ENCODE data around the gene DDI2.
A peak's percentile ranks its signal among the peaks of the same experiment; 100 is the strongest.
"Not testable (repeated sequence)": the region's sequence is repeated elsewhere in the genome, so short reads cannot be mapped to it uniquely, and the experiment has no call there.

The DDI2 gene

DNA sequence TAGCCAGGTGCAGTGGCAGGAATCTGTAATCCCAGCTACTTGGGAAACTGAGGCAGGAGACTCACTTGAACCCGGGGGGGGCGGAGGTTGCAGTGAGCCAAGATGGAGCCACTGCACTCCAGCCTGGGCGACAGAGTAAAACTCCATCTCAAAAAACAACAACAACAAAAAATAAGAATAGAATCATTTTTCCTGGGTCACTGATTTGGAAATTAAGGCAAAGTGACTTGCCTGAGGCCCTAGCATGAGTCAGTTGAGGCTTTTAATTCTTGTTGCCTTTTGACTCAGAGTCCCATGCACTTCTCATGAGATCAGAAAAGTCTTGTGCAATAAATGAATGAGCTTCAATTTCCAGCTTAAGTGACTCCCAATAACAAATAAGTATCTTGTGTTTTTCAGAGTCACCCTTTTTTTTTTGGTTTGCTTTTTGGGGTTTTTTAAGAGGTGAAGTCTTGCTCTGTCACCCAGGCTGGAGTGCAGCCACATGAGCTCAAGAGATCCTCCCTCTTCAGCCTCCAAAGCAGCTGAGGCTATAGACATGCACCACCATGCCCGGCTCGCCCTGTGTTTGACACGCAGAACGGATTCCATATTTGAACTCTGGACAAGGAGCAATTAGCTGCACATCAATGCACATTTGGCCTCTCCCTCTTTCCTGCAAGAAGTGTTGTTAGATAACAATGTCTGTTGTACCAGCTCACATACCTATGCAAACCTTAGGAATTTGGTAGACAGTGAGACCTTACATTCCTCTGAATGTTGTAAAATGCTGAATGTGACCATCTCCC, 63.5 kb downstream of the DDI2 start:
- peak; percentile 96 for DNase-seq

DNA sequence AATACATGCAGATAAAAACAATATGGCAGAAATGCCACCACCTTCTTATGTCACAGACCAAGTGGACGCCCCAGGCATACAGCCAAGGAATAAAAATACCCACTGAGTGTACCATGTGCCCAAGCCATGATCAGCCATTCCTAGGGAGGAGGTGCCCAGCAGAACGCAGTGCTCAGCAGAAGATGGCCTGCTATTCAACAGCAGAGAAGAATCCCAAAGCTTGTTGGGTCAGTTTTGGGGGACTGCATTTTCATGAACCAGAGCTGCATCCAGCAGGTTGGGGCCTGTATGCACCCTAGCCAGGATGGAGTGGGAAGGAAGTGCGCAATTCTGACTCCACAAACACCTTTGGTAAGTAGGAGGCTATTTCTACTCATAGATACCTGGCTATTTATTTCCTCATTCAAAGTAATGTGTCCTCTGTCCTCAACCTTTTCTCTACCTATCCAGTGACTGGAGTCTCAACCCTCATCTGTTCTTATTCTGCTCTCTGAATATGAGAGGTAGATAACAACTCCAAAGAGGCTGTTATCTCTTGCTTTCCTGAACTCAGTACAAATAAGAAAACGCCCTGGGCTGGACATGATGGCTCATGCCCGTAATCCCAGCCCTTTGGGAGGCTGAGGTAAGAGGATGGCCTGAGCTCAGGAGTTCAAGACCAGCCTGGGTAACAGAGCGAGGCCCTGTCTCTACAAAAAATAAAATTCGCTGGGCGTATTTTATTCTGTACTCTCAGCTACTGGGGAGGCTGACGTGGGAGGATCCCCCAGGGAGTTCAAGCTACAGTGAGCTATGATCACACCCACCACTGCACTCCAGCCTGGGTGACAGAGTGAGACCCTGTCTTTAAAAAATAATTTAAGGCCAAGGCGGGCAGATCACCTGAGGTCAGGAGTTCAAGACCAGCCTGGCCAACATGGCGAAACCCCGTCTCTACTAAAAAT, 64.4 kb downstream of the DDI2 start:
- DNase-seq: no peak

DNA sequence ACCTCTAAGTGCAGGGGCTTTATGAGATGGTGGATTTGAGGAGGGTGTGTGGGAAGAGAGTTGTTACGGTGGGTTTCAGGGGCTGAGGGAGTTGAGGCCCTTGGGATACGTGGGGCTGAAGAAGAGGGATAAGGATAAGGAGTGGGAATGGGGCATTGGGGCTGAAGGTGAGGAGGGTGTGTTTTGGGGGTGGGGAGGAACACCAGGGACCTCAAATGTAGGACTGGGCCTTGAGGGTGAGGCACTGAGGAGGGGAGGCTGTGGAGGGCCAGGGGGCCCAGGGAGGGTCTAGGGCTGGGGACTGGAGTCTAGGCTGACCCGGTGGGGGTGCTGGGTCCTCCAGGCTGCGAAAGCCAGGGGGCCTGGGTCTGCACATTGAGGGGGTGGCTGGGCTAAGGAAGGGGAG, 65.7 kb downstream of the DDI2 start:
- no peak for DNase-seq

DNA sequence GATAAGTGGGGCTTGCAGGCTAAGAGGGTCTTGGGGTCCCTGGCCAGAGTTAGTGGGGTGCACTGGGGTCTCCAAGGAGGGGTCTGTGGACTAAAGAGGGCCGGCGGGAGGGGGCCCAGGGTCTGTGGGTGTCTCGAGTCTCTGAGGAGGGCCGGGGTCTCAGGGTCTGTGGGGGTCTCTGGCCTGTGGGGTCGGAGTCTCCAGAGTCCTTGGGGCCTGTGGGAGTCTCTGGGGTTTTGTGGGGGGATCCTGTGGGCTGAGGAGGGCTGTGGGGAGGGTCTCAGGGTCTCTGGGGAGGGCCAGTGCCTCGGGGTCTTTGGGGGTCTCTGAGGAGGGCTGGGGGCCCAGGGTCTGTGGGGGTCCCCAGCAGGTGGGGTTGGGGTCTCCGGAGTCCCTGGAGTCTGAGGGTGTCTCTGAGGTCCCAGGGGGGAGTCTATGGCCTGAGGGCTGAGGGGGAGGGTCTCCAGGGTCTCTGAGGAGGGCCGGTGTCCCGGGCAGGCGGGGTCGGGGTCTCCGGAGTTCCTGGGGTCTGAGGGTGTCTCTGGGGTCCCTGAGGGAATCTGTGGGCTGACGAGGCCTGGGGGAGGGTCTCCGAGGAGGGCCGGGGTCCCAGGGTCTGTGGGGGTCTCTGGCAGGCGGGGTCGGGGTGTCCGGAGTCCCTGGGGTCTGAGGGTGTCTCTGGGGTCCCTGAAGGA, 66.2 kb downstream of the DDI2 start:
- no peak for DNase-seq

DNA sequence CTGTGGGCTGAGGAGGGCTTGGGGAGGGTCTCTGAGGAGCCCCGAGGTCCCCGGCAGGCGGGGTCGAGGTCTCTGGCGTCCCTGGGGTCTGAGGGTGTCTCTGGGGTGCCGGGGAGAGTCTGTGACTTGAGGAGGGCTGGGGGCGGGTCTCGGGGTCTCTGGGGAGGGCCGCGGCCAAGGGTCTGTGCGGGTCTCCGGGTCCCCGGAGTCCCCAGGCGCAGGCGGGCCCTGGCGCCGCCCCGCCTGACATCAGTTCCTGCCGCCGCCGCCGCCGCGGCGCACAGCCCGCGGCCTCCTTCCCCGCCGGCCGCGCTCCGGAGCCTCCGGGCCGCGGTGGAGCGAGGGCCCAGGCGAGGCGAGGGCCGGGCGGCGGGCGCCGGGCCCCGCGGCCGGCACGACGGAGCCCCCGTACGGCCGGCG, 66.8 kb downstream of the DDI2 start, which contains the start of gene PLEKHM2:
Gene PLEKHM2 (plus strand): TSS at position 279 of the 420 bp plus-strand sequence. CDS start 239 bp downstream, outside the sequence.
- peak; percentile 76 for DNase-seq

DNA sequence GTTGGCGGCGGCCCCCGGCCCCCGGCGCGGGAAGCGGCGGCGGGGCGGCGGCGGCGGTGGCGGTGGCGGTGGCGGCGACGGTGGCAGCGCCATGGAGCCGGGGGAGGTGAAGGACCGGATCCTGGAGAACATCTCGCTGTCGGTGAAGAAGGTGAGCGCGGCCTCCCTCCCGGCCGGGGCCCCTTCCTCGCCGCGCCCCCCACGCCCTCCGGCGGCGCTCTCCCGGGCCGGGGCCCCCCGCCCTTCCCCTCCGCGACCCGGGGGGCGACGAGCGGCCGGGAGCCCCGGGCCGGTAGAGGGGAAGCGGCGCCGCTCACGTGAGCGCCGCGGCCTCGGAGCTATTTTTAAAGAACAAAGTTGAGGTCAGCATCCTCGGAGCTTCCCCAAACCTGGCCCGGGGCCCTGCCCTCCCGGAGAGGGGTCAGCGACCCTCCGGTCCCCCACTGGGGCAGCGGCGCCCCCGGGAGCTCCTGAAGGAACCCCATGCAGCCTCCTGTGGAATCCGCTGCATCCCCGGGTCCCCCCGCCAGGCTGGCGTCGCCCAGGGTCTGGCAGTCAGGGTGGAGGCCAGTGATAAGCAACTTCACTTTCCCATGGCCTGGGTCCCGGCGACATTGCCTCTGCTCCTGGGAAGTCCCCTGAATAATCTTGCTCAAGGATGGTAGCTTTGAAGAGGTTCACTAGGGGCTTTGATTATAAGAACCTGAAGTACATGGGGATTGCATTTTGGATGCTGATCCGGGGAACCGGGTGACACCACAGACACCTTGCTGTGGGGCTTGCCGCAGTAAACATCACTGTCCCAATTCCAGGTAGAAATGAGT, 67.4 kb downstream of the DDI2 start:
- peak; percentile 66 for DNase-seq

DNA sequence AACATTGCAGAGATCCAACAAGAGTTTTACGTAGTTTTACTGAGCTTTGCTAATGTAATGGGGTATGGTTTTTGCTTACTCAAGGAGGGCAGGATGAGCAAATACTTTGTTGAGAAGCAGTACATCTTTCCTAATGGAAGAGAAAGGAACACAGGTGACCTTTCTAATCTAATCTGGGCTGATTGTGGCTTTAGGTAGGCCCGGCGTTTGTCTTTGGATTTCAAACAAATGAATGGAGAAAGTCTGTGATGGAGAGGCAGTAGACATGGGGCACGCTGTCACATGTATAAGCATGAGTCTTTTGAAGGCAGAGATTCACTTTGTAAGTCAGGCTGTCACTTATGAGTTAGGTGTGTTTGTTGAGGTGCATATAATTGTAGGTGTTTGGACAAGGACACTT, 68.6 kb downstream of the DDI2 start:
- DNase-seq: no peak

DNA sequence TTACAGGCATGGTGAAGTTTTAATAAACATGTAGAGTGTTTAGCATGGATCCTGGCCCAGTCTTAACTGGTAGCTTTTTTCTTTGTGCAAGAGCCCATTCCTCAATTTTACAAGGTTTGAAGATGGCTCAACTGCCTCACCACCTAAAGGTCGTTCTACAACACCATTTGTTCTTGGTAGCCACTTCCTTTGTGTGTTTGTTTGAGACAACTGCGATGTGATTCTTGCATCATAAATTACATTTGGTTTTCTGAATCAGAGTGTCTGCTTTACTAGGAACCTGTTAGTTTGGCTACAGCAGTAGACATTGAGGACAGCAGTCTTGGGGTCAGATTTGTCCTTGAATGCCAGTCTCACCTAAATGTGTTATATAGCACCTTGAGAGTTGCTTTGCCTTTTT, 70.2 kb downstream of the DDI2 start:
- no peak for DNase-seq

DNA sequence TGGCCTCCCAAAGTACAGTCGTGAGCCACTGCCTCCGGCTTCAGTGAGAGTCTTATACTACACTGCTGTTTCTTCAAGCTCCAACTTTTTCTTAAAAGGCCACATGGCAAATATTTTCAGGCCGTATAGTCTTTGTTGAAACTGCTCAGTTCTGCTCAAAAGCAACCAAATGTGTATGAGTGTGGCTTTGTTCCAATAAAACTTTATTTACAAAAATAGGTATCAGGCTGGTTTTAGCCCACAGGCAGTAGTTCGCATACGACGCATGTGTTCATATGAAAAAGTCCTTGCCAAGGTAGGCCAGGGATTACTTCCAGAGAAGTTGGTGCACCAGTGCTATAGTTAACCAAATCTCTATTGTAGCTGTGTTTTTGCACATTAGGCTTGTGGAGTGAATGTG, 73.1 kb downstream of the DDI2 start:
- DNase-seq: no peak

DNA sequence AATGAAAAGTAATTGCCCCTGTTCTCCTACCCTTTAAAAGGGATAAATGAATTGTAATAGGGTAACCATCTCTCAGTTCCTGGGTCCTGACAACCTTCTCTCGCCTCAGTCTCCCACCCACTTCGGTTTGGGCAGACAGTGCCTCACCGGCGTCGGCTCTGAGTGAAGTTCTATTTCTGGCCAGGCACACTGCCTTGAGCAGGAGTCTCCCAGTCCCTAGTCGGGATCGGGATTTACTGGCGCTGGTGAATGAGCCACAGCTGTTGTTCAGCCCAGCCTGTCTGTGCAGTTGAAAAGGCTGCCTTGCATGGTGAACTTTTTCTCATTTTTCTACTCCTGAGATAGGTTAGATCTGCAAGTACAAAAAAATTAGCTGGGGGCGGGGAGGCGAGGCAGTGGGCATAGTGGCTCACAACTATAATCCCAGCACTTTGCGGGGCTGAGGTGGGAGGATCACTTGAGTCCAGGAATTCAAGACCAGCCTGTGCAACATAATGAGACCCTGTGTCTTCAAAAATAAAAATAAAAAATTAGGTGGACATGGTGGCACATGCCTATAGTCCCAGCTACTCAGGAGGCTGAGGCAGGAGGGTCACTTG, 74.3 kb downstream of the DDI2 start:
- no peak for DNase-seq

DNA sequence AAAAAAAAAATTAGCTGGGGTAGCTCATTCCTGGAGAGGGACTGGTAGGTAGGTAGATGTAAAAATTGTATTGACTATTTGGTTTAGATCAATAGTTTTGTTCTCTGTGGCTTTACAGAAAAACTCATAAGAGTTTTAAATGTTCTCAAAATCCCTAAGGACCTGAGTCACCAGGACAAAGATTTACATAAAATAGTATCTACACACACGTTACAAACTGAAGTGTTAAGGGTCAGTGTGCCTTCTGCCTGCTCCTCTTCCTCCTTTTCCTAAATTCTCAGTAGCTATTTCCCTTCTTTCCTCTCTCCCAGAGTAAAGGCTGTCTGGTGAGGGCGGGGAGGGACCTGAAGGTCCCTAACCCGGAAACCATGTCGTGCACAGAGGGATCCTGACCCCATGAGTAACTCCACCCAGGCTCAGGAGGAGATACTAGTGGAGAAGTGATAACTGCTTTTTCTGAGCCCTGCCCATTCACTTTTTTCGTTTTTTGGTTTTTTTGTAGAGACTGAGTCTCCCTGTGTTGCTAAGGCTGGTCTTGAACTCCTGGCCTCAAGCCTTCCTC, 74.9 kb downstream of the DDI2 start:
- DNase-seq: no peak

DNA sequence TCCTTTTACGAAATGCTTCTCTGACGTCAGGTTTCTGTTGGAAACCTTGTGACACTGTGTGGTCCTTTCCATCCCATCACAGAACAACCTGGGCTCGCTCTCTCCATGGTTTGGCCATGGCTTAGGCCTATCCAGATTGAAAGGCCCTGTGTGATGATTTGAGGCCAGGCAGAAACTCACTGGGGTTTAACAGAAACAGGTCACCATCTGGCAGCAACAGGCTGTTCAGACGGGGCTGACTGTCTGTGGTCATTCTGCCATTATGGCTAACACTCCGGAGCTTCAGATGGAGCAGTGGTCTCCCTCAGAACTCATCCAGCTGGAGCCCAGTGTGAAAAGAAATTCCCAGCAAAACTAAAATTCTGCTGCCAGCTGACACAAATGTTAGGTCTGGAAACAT, 76.1 kb downstream of the DDI2 start:
- DNase-seq: no peak

DNA sequence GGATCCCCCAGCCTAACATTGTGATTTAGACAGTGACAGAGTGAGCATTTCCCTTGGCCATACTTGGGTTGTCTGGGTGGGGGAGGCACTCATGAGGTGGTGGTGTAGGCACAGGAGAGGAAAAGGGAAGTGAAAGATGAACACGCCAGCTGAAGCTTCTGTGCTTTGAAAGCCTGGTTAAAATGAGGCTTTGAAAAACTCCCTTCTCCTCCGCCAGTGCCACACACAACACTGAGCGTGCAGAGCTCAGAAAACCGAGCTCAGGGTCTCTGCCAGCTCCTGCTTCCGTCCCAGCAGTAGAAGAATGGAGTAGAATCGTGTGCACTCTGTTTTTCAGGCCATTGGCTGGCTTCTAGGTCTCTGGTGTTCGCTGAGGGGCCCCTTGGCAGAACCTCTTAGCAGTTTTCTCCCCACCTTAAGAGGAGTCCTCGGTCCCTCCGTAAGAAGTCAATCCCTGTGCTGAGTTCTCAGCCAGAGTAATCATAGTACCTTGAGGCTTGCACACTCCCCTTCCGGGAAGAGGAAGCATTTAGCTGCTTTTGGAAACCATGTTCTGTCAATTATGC, 79.8 kb downstream of the DDI2 start:
- peak; percentile 88 for DNase-seq

DNA sequence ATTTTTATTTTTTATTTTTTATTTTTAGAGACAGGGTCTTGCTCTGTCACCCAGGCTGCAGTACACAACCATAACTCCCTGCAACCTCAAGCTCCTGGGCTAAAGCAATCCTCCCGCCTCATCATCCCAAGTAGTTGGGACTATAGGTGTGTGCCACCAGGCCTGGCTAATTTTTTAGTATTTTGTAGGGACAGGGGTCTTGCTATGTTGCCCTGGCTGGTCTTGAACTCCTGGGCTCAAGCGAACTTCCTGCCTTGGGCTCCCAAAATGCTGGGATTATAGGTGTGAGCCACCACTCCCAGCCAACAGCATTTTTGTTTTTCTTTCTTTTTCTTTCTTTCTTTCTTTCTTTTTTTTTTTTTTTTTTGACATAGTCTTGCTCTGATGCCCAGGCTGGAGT, 80.9 kb downstream of the DDI2 start:
- no peak for DNase-seq

DNA sequence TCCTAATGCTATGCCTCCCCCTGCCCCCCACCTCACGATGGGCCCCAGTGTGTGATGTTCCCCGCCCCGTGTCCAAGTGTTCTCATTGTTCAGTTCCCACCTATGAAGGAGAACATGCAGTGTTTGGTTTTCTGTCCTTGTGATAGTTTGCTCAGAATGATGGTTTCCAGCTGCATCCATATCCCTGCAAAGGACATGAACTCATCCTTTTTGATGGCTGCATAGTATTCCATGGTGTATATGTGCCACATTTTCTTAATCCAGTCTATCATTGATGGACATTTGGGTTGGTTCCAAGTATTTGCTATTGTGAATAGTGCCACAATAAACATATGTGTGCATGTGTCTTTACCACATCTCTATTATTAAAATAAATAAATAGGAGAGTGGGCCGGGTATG, 82.1 kb downstream of the DDI2 start:
- not testable (repeated sequence) for DNase-seq

DNA sequence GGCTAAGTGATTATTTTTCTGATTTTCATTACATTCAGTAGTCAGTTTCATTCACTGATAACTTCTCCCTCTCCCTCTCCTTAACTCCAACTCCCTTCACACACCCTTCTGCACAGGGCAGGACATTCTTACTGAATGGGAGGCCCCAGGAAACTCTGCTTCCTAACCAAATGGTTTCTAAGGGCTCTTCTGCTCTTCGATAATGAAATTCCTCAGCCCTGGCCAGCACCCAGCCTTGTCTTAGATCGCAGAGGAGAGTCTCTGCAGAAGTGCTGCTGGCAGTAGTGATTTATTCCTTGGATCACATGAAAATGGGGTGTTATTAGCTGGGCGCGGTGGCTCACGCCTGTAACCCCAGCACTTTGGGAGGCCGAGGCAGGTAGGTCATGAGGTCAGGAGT, 83.2 kb downstream of the DDI2 start:
- DNase-seq: no peak

DNA sequence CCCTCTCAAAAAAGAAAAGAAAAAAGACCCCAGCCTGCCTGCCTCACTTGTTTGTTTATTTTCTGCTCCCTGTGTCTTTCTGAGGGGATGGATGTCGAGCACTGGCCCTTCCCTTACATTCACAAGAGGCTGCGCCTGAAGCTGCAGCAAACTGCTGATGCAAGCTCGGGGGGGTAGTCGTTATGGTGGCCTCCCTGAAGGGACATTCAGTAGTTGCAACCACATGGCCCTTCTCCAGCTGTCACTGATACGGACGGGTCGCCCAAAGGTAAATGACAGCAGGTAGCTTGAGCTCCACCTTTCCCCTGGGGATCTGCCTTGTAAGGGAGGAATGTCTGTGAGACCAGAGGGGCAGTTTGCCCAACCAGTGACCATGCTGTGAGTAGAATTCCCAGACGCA, 84.5 kb downstream of the DDI2 start:
- DNase-seq: no peak

DNA sequence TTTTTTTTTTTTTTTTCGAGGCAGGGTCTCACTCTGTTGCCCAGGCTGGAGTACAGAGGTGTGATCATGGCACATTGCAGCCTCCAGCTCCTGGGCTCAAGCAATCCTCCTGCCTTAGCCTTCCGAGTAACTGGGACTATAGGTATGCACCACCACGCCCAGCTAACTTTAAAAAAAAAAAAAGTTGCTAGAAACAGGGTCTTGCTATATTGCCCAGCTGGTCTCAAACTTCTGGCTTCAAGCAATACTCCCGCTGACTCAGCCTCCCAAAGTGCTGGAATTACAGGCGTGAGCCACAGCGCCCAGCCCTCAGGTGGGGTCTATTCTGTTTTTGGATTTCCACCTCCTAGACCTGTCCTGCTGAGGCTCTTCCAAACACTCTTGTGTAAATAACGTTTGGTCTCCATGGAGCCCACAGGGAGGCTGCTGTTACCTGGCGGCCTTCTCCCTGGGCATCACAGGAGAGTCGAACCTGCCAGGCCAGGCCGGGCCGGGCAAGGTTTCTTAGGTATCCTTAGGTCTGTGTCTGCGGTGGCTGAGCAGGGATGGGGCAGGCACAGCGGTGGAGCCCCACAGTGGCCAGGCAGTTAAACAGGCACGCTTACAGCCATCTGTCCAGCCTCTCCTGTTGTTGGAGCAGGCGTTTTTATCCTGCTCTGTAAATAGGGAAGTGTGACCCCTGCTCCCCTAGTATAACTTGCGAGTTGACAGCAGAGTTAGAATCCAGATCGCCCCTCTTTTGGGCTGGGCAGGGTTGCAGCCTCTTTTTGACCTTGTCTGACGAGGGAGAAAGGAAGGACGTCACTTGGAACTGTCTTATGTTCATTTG, 85.7 kb downstream of the DDI2 start:
- no peak for DNase-seq

DNA sequence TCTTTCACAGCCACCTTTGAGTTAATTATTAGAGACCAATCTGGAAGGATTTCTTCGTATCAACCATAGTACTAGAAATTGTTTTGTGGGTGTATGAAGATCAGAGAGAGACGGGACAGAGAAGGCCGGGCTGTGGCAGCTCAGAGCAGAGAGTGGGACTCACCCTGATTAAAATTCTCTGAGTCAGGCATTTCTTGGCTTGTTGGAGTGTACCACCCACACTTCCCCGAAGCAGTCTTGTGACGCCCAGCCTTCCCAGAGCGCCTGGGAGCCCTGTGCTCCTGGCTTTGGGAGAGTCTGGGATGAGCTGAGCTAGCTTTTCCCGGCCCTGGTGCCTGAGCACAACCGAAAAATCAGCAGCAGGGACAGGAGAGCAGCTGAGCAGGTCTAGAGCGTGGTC, 86.3 kb downstream of the DDI2 start:
- DNase-seq: peak; percentile 66

DNA sequence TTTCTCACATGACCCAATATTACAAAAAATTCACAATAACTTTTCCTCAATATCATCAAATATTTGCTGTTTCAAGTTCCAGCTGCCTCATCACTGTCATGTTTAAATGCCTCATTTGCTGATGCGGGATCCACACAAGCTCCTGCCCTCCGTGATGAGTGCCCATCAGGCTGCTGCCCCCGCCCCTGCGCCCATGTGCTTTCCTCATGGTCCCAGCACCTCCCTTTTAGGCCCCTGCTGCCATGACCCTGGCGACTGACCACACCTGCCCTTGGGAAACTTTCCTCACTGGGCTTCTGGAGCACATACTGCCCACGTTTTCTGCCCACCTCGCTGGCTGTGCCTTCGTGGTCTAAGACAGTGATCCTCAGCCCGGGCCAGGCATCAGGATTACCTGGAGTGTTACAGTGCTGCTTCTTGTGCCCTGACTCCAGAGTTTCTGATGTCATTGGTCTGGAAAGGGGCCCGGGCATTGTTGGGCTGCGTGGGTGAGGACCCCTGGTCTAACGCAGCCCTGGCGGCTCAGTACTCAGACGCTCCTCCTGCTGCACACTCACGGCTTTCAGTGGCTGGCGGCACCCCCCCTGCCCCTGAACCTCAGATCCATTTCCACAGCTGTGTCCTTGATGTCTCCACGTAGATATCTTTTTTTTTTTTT, 87.4 kb downstream of the DDI2 start:
- no peak for DNase-seq
